HG03342 (cell line): ENCODE results near the gene ARHGAP10.
A peak's percentile ranks its signal among the peaks of the same experiment; 100 is the strongest.

Experiments used
- ATAC-seq: cut with Tn5 transposase; IDR thresholded peaks from one replicate; pipeline ENCODE4 v1.9.1; 2021; ENCODE audit warnings: mild to moderate bottlenecking, moderate library complexity; ENCODE audit not compliant: unreplicated experiment

The ARHGAP10 gene

DNA sequence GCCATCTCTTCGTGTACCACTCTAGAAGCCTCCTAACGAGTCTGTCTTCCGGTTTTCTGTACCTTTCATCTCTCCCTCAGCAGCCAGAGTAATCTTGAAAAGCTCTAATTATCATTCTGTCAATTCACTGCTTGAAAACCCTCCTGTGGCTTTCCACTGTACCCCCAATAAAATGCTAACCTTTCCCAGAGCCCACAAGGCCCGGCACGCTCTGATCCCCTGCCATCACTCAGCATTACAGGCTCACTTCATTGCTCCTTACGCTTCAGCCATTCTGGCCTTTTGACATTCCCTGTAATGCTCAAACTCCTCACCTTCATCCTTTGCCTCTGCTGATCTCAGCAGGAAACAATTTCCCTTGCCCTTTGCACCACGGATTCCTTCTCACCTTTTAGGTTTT lies 112.9 kb downstream of the ARHGAP10 start:
- no peak for ATAC-seq

DNA sequence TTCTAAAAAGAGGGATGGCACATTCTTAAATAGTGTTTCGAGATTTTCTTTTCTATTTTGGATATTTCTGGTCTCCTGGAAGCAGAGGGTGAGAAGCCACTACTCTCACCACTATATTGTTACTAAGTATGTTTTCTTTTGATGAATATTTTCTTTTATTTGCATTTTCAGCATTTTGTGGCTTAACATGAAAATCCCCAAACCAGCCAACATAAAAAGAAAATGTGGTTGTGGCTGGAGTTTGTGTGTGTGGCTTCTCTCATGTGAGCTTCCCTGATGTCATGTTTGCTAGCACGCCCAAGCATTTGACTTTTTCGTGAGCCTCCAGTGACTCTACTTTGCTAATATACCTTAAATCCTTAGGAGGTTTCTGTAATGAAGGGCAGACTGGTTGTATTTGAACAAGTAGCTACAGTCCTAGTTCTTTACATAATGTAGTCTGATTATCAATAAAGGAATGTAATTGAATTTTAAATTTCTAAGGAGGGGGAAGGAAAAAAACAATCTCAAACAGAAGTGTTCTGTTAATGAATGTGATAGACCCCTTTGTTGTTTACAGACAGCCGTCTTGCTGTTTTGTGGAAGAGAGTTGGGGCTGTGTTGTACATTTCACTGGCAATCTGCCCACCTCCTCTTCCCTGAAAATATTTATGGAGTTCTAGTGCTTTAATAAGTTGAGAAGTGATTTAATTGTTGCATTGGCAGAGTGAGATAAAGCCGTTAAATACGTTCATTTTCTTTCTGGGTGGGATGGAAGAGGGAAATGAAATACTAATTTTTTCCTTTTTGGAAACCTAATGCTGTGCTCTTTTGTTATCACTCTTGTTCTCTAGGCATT lies 114.6 kb downstream of the ARHGAP10 start:
- ATAC-seq = peak; percentile 82

DNA sequence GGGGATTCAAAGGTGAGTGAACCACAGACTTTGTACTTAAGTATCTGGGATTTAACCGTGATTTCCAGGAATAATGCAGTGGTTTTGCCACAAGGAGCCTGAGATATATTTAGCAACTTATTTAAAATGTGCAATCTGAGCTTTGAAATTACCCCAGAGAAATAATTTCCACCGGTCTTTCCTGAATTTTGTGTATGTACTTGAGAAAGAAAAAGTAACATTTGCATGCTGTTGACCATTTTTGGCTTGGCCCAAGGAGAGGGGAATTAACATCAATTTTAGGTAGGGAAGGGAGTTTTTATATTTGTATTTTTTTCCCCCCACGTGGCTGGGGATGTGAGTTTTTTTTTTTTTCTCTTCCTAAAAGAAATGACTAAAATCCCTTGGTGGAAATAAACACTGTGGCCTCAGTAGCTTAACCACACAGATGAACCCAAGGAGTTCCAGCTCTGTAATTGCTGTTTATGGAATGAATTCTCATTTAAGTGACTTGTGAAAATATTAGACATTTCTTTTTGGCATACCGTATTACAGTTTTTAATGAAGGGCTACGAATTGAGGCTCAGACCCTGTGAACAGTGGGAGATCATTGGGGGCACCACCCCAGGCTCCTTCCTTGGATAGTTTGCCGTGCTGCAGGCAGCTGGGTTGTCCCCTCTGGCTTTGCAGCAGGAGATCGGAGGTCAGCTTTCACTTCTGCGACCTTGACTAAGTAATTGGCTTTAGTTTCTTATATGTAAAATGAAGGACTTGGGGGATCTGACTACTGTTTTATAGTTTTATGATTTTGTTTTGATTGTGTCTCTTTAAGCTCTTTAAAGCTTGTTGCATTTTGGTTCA lies 116.1 kb downstream of the ARHGAP10 start:
- no peak for ATAC-seq

DNA sequence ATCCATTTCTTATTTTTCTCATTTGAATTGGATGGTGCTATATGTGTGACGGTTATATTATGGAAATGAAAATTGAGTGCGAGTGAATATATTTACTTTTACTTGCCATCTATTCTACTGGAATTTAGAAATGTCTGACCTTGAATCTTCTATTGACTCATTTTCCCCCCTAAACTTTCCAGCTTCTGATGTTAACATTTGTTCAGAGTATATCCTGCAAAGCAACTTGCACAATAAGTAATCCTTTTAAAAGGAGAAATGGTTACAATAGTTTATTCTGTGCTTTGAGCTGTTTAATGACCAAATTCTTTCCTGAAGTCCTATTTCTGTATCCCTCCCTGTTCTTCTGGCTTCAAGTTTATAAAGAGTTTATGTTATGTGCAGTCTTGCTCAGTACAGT lies 116.7 kb downstream of the ARHGAP10 start:
- no peak for ATAC-seq

DNA sequence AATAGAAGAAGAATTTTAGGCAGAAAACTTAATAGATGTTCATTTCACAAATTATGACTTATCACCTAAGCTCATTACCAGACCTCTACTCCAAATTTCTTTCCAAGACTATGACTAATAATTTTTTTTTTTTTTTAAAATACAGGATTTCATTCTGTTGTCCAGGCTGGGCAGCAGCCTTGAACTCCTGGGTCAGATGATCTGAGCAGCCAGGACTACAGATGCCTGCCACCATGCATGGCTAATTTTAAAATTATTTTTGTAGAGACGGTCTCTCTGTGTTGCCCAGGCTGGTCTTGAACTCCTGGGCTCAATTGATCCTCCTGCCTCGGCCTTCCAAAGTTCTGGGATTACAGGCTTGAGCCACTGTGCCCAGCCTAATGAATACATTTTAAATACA lies 119.2 kb downstream of the ARHGAP10 start:
- ATAC-seq = no peak

DNA sequence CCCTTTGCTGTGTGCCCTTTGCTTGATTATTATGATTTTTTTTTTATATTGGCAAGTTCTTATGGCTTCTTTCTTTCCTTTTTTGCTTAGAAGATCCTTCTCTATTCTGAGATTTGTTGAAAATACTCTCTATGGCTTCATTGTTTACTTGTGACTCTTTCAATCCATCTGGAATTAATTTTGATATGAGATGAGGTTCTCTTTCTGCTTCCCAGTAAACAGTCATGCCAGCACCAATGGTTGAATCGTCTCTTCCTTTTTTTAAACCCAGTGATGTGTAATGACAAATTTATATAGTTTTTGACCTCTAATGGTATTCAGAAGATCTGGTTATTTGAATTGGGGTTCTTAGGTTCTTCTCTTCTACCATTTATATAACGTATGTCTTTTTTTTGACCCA lies 121.8 kb downstream of the ARHGAP10 start:
- no peak for ATAC-seq

DNA sequence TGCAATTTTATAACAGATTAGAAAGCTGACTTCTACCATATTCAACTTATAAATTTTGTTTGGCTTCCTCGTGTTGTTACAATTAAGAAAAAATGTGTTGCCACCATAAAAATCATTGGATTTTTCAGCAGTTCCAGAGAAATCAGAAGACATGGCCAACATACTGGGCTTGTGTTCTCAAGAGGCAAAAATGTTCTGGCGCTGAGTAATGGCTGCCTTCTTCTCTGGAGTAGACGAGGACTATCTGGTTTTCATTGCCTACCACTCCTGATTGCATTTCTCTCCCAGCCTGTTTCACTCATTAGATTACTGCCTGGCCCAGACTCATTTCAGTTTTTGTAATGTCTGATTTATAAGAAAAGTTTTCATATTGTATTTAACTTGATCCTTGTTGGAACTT lies 122.3 kb downstream of the ARHGAP10 start:
- no peak for ATAC-seq

DNA sequence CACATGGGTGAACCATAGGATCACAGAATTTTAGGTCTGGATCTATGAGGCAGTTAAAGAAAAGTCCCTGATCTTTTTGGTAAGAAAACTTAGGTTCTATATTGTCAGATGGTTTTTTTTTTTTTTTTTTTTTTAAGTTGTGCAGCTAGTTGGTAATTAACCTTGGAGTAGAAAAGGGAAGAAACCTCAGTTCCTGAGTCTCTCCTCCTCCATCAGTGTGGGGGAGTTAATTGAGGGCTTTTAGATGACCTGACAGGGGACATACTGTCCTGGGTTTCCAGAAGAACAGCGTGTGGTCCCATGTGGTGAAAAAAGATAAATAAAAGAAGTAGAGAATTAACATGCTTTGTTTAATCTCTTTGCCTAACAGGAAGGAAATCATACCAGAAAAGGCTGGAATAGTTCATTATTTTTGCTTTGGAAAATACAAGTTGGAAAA lies 123.7 kb downstream of the ARHGAP10 start:
- no peak for ATAC-seq

DNA sequence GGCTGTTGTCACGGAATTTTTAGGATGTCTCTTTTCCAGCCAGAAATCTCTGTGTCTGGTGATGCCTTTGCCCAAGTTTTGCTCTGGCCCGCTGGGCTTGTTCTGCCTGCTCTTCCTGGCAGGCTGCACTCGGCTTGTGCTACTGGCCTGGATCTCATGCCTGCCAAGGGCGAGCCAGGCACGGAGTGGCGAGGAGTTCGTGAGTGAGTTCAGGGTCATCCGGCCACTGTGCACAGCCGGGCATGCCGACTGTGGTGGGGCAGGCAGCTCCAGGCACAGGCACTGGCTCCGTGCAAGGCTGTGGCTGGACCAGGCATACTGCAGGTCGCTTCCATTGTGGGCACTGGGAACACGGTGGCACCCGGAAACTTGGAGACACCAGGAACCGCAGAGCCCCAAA lies 129.1 kb downstream of the ARHGAP10 start:
- no peak for ATAC-seq

DNA sequence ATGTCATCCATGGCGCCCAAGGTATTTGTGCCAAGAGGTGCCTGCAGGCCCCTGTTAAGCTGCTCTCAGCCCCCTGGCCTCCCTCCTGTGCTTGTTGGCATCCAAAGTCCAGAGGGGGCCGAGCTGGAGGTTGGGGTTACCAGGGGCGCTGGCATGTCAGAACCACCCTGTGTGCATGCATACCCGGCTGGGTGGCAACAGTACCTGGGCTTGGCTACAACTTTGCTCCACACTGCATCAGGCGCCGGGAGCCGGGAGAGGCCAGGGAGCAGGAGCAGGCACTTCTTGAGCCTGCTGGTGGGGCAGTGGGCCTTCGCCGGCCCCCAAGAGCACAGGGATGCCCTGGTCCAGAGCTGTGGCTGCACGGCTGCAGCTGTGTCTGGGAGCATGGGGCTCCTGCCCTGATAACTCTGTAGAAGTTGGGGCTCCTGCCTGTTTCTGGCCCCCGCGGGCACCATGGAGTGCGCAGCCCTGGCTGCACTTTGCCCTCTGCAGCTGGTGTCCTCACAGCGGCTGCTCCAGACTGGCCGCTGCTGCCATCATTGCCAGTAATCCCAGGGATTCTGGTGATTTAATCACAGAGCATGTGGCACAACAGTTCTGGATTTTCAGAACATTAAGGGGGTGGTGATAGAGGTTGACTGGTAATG lies 130.3 kb downstream of the ARHGAP10 start:
- ATAC-seq = no peak

DNA sequence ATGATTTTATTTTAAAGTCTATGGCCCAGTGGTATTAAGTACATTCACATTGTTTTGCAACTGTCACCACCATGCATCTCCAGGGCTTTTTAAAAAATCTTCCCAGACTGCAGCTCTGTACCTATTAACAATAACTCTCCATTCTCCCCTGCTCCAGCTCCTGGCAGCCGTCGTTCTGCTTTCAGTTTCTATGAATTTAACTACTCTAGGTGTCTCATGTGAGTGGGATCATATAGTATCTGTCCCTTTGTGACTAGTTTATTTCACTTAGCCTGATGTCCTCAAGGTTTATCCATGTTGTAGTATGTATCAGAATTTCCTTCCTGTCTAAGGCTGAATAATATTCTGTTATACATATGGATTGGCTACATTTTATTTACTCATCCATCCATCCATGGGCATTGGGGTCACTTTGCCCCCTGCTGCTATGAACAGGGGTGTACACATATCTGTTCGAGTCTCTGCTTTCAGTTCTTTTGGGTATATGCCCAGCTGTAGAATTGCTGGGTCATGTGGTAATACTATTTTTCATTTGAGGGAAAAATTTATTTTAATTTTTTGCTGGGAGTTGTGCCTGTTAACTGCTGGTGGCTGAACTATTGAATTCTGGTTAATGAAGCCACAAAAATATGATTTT lies 131.3 kb downstream of the ARHGAP10 start:
- peak; percentile 68 for ATAC-seq

DNA sequence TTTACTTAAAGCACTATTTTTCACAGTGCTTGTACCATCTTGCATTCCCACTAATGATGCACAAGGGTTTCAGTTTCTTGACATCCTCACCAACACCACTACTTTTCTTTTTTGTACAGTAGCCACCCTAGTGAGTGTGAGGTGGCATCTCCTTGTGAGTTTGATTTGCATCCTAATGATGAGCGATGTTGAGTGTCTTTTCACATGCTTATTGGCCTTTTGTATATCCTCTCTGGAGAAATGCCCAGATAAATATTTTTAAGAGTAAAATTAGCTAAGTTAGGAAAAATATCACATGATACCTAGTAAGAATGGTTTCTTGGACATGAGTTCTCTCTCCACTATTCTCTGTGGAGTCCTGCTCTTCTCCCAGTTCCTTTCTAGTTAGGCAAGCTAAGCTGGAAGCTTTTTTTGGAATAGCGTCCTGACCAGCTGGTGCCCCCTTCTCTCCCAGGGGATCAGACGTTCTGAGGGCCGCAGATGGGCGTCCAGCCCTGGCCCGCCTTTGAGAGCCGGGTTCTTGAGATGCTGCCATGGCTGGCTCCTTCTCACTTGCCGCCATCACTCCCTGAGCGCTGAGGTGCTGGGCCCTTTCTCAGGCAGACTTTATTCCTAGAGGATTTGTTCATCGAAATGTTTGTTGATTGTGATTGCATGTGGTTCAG lies 132.1 kb downstream of the ARHGAP10 start:
- no peak for ATAC-seq

DNA sequence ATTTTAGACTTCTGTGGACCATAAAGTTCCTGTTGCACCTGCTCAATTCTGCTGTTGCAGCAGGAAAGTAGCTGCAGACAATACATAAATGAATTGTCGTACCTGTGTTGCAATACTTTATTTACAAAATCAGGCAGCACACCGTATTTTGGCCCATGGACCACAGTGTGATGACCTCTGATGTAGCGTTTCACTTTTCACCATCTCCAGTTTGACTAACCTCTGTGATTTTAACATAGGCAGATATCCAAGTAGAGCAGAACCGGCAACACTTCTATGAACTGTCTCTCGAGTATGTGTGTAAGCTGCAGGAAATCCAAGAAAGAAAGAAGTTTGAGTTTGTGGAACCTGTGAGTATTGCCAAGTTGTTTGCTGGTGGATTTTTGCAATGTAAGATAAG lies 132.7 kb downstream of the ARHGAP10 start:
- no peak for ATAC-seq

DNA sequence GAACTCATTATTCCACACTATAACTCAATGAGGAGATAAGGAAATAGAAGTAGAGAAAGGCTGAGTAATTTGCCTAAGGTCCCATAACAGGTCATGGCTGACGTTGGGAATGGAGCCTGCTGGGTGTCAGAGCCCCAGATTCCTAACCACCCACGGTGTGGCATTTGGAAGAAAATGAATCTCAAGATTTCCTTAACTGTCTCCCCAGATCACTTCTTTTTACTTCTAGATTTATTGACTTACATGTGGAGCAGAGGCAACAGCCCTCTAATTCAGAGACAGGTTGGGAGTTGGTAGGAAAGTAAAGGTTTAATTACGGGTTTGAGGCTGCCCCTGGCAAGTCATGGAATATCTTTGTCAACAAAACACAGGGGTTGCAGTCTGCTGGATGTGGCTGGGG lies 134.0 kb downstream of the ARHGAP10 start:
- ATAC-seq = no peak

DNA sequence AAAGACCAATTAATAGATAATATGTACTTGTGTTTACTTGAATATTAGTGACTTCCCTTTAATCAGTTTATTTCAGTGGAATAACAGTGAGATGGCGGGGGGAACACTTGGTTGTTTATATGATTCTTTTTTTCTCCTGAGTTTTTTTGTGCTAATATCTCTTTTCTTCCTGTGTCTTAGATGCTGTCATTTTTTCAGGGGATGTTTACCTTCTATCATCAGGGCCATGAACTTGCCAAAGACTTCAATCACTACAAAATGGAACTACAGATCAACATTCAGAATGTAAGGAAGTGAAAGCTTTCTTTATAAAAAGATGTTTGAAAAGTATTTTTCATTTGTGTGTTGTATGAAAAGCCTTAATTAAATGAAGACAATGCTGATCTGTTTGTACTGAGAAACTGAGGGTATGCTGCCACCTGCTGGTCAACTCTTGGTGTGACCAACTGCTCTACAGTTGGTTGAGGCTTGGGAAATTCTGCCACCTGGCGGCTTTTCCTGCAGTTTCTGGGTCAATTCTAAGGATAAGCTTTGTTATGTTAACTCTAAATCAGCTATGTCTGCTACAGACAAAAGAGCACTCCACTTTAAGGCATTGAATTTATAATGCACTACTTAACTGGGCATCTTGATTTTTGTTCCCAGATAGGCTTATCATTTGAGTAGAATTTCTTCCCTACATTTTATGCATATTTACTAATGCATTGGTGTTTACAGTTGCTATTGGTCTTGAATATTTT lies 134.8 kb downstream of the ARHGAP10 start:
- peak; percentile 82 for ATAC-seq

DNA sequence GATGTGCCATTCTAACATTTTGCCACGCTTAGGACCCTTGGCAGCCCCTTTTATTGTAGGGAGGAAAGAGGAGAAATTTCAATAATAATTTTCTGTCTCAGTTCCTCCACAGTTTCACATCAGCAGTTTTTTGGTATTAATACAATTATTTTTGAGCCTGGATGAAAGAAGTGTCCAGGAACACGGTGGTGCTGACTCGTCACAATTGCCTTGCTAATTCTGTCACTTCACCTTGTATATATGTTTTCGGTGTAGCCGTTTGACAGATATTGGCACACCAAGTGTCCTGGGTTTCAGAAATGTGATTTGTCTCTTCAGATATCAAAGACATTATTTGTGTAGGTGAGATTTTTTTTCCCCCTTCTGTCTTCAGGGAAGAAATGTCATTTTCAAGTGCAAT lies 142.2 kb downstream of the ARHGAP10 start:
- no peak for ATAC-seq

DNA sequence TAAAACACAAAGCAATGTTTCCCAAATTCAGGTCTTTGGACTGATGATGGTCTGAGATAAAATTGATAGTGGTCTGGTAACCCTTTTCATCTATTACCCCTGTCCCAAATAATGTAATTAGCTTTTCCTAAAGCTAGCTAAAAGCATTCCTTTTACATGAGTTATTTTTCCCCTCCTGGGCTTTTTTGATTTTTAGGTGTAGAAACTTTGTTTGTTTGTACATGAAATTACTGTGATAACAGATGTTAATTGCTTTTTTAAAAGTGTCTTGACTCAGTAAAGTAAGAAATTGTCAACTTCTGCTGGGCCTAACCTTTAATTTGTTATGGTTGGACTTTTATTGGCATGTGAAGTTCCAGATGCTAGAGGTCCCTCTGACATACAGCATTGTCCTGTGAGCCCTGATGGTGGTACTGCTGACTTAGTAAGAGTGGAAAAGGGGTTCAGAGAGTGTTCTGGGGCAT lies 145.5 kb downstream of the ARHGAP10 start:
- no peak for ATAC-seq

DNA sequence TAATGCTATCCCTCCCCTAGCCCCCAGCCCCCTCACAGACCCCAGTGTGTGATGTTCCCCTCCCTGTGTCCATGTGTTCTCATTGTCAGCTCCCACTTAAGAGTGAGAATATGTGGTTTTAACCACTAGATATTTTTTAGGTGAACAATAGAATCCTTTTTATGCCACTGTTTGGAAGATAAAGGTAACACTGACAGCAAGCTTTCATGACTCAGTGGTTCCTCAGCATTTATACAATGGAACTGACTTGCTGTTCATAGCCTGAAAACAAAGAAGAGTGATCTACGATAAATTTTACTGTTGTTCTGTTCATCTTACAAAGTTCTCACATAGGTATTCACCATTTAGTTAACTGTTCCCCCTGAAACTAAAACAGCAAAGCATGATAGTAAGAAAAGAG lies 147.8 kb downstream of the ARHGAP10 start:
- no peak for ATAC-seq

DNA sequence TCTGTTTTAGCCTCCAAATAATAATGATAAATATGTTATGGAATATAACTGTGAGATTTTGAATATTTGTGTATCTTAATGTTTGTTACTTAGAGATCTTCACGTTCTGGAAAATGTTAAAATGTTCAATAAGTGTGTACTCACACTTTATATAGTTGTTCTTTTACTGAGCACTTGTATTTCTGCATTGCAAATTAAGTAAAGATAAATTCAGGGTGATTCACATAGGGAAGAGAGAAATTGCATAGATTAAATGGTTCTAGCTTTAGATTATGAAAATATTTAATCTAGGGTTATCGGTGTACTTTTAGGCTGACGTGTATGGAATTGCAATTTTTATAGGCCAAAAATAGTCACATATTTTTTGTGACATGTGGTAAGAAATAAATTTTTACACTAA lies 148.6 kb downstream of the ARHGAP10 start:
- ATAC-seq = no peak

DNA sequence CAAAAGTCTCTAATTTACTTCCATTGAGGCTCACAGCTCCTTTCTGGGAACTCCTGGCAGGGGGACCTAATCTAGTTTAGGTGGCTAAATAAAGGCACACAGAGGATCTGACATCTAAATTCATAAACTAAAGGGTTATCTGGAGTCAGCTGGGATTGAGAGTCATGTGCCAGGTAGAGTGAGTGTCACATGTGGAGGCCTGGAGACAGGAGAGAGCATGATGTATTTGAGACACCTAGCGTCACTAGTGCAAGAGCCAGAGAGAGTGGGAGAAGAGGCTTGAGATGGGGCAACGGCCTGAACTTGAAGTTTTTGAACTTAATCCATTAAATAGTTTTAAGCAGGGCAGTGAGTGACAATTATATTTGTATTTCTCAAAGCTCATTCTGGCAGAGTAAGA lies 152.6 kb downstream of the ARHGAP10 start:
- no peak for ATAC-seq
